ENCODE results near the gene KCNJ10.
A peak's percentile ranks its signal among the peaks of the same experiment; 100 is the strongest.

DNA sequence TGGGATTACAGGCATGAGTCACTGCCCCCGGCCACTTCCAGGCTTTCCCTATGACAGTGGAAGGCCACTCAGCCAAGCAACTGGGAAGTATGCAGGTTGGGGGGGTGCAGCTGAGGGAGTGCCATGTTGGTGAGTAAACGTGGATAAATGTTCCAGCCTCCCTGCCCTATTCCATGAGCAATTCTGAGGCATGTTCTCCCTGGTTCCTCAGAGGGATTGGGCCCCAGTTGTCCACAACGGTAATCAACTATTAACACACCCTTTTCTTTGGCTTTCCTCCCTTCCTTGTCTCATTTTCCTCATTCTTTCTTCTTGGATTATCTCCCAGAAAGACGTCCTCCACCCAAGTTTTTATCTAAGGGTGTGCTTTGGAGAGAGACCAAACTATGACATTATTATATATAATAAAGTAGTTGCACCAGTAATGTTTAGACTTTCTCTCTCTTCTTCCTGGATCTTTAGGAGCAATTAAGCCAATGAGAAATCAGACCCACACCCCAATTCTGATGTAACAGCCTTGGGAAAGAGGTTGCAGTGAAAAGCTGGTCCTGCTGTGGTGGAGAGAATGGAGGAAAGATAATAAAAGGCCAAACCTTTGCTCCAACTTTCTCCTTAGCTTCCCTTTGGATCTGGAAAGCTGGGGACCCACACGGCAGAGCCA lies 109.1 kb downstream of the KCNJ10 start:
- no peak for TF ChIP-seq POLR2A (IDR thresholded peaks at IDR 0.05)
- TF ChIP-seq POLR2AphosphoS5 (IDR thresholded peaks at IDR 0.05): peak in 1 of 3 donors; percentile 30
- TF ChIP-seq, protein P1, sequence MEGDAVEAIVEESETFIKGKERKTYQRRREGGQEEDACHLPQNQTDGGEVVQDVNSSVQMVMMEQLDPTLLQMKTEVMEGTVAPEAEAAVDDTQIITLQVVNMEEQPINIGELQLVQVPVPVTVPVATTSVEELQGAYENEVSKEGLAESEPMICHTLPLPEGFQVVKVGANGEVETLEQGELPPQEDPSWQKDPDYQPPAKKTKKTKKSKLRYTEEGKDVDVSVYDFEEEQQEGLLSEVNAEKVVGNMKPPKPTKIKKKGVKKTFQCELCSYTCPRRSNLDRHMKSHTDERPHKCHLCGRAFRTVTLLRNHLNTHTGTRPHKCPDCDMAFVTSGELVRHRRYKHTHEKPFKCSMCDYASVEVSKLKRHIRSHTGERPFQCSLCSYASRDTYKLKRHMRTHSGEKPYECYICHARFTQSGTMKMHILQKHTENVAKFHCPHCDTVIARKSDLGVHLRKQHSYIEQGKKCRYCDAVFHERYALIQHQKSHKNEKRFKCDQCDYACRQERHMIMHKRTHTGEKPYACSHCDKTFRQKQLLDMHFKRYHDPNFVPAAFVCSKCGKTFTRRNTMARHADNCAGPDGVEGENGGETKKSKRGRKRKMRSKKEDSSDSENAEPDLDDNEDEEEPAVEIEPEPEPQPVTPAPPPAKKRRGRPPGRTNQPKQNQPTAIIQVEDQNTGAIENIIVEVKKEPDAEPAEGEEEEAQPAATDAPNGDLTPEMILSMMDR (IDR thresholded peaks at IDR 0.05): no peak
- TF ChIP-seq EP300 (IDR thresholded peaks at IDR 0.05): no peak

Measured in suprapubic skin (tissue), 4 donors.